GM12872 (cell line): ENCODE data around the gene DPP6.

Source experiments
- TF ChIP-seq, protein P1 (sequence below): IDR thresholded peaks from 3 replicates; pipeline ENCODE4 v1.5.1; 2011; ENCODE audit warnings: low read depth, mild to moderate bottlenecking, low read length, moderate library complexity; ENCODE audit not compliant: insufficient read depth

DPP6 gene

GRCh38 chr7:154666768-154667167 lies 614.6 kb downstream of the DPP6 start:
- TF ChIP-seq, protein P1, sequence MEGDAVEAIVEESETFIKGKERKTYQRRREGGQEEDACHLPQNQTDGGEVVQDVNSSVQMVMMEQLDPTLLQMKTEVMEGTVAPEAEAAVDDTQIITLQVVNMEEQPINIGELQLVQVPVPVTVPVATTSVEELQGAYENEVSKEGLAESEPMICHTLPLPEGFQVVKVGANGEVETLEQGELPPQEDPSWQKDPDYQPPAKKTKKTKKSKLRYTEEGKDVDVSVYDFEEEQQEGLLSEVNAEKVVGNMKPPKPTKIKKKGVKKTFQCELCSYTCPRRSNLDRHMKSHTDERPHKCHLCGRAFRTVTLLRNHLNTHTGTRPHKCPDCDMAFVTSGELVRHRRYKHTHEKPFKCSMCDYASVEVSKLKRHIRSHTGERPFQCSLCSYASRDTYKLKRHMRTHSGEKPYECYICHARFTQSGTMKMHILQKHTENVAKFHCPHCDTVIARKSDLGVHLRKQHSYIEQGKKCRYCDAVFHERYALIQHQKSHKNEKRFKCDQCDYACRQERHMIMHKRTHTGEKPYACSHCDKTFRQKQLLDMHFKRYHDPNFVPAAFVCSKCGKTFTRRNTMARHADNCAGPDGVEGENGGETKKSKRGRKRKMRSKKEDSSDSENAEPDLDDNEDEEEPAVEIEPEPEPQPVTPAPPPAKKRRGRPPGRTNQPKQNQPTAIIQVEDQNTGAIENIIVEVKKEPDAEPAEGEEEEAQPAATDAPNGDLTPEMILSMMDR: no peak

GRCh38 chr7:154672659-154673415 lies 620.6 kb downstream of the DPP6 start:
- TF ChIP-seq, protein P1: no peak

DNA sequence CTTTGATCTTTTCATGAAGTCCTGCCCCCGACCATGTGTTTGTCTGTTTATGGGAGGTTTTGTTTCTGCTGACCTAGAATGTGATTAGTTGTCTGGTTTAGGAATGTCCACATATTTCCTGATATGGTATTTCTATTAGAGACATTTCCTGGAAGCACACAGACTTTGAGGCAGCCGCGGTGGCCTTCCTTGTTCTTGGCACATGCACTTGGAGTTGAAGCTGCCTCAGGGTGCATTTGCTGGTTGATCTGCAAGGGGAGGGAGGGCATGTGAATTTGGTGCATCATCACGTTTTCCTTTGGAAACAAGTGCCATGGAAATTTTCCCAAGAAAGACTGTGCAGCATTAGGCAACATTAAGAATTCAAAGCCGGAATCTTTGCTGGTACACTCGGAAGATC lies 622.0 kb downstream of the DPP6 start:
- TF ChIP-seq, protein P1: no peak

- TF ChIP-seq, protein P1: no peak
Observed at GRCh38 chr7:154675560-154675959, 623.4 kb downstream of the DPP6 start.

DNA sequence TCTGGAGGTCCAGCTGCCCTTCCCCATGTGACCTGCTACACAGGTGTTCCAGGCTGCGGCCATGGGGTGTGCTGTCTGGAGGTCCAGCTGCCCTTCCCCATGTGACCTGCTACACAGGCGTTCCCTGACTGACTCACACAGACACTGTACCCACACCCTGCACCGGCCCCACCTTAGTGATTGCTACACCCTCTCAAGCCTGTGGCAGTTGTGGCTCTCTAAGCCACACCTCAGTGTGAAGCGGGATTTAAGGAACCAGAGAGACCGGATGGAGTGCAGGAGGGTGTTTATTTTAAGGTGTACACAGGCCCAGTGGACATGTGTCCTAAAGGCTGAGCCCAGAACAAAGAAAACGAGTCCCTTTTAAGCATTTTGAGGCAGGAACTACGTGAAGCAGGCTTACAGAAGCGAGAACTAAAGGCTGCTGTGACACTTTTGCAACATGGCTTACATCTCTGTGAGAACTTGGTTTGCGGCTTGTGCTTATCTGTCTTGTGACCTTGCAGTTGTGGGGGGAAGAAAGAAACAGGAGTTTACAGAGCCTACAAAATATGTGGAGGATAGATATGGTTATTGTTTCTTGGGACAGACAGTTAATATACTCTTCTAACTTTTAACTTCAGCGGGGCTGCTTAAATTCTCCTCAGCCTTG lies 624.4 kb downstream of the DPP6 start:
- TF ChIP-seq, protein P1: no peak

DNA sequence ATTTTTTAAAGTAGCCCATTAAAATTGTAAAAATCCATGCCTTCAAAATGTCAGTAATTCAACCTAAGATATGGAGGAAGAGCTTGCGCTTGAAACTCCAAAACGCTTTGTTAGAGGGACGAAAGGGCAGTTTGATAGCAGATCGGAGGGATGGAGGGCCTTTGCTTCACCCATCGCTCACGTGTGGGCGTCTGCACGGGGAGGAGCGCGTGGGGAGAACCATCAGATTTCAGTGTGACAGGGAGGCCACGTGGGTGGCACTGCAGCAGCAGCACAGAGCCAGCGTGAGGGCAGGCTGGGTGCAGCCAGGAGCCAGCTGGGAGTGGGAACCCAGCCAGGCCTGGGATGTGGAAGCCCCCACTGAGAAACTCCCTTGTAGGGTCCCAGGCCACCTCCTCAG lies 625.3 kb downstream of the DPP6 start:
- TF ChIP-seq, protein P1: no peak

DNA sequence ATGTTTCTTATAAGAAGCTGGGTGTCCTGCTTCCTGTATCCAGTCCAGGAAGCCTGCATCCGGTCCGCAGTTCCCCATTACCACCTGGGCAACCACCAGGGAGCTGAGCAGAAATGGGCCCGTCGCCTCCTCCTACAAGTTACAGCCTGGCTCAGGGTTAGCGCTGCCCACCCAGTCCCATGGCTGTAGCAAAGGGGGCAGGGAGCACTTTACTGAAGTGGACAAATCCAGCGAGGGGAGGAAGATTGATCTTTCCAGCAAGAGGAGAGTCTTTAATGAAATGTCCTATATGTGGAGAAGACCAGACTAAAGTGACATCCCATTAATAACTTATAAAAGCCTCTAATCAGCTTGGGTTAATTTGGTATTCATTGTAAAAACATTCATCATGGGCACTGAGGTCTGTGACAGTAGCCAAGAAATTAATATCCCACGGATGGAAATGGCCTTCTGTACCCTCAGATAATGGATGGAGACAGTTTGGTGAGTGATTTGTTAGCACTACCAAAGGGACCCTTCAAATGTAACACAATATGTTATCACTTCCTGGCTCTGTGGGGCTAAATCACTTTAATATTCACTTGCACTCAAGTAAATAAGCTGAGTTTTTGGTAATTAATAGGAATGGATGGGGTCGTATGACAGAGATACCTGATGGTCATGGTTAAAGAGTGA lies 627.3 kb downstream of the DPP6 start:
- TF ChIP-seq, protein P1: no peak
